K562 (cell line): ENCODE results near the gene DHRS13. TPM values are rescaled to one million over a fixed set of nuclear protein-coding genes. Genes with fewer than 3 reads are reported as not detected.

Experiments
- DMBX1 ChIP-seq: fragments of 250-450 bp; sonication (Bioruptor Pico); IDR thresholded peaks from 2 replicates; pipeline ENCODE4 v1.8.0; 2022; ENCODE audit warnings: inconsistent platforms, mild to moderate bottlenecking, moderate library complexity, borderline replicate concordance
- ELF2 ChIP-seq: fragments of 250-450 bp; sonication (Bioruptor Pico); IDR thresholded peaks from 2 replicates; pipeline ENCODE4 v1.5.0; 2021; ENCODE audit warnings: mild to moderate bottlenecking
- EZH2 ChIP-seq: IDR thresholded peaks from 2 replicates; pipeline ENCODE4 v1.6.1; 2012; ENCODE audit warnings: low read depth, mild to moderate bottlenecking, inconsistent platforms, low read length, borderline replicate concordance
- GABPB2 ChIP-seq: fragments of 250-450 bp; sonication (Bioruptor Pico); conservative IDR thresholded peaks from 2 replicates; pipeline ENCODE4 v1.5.1; 2021; ENCODE audit warnings: mild to moderate bottlenecking
- ILK ChIP-seq: fragments of 450-650 bp; IDR thresholded peaks from 2 replicates; pipeline ENCODE4 v1.6.1; 2016; ENCODE audit warnings: missing genetic modification characterization, low read depth, mild to moderate bottlenecking, missing compliant biosample characterization, moderate library complexity, borderline replicate concordance
- KLF1 ChIP-seq: fragments of 450-650 bp; IDR thresholded peaks from 2 replicates; pipeline ENCODE4 v1.6.1; 2016; ENCODE audit warnings: missing genetic modification characterization, missing compliant biosample characterization
- KLF6 ChIP-seq: fragments of 250-450 bp; sonication (Bioruptor Pico); IDR thresholded peaks from 2 replicates; pipeline ENCODE4 v1.4.0; 2020; ENCODE audit warnings: mild to moderate bottlenecking, moderate library complexity, borderline replicate concordance
- MYNN ChIP-seq, 2 experiments: sonication (generic); formaldehyde crosslinking in 1 of 2; IDR thresholded peaks; 2 replicates each; pipeline versions ENCODE4 v1.5.0 to v1.6.1; 2016 to 2020; ENCODE audit warnings: antibody characterized with exemption in 1 of 2, missing genetic modification reagents in 1 of 2
- NFXL1 ChIP-seq: fragments of 450-650 bp; formaldehyde crosslinking; IDR thresholded peaks from 2 replicates; pipeline ENCODE4 v1.4.0; 2021; ENCODE audit warnings: mild to moderate bottlenecking
- NR2F6 ChIP-seq: fragments of 450-650 bp; formaldehyde crosslinking; IDR thresholded peaks from 2 replicates; pipeline ENCODE4 v1.4.0; 2020; ENCODE audit warnings: mild to moderate bottlenecking
- PYGO2 ChIP-seq: fragments of 450-650 bp; IDR thresholded peaks from 2 replicates; pipeline ENCODE4 v1.6.1; 2016; ENCODE audit warnings: mild to moderate bottlenecking, missing genetic modification characterization, moderate library complexity, missing compliant biosample characterization
- SIN3A ChIP-seq, 2 experiments: fragments of 150-350 bp in 1 of 2; IDR thresholded peaks; 2 replicates each; pipeline ENCODE4 v1.6.1; 2011 to 2016; ENCODE audit warnings: borderline replicate concordance in 2 of 2, low read depth in 2 of 2, low read length in 2 of 2, mild to moderate bottlenecking in 2 of 2, moderate library complexity in 2 of 2; ENCODE audit not compliant: control insufficient read depth in 1 of 2
- TSC22D4 ChIP-seq: fragments of 450-650 bp; IDR thresholded peaks from 2 replicates; pipeline ENCODE4 v1.6.1; 2016; ENCODE audit warnings: missing genetic modification characterization, missing biosample characterization, control low read depth
- ZBTB26 ChIP-seq: fragments of 450-650 bp; formaldehyde crosslinking; IDR thresholded peaks from 2 replicates; pipeline ENCODE4 v1.4.0; 2022; ENCODE audit warnings: missing genetic modification characterization
- ZBTB40 ChIP-seq, 2 experiments: fragments of 450-650 bp in 1 of 2; sonication (generic) in 1 of 2; formaldehyde crosslinking in 1 of 2; IDR thresholded peaks; 2 replicates each; pipeline versions ENCODE4 v1.7.1 to v1.9.0; 2016 to 2022; ENCODE audit warnings: inconsistent platforms in 1 of 2, mild to moderate bottlenecking in 1 of 2, missing genetic modification reagents in 1 of 2
- ZNF143 ChIP-seq: sonication (generic); formaldehyde crosslinking; IDR thresholded peaks from 2 replicates; pipeline ENCODE4 v1.9.0; 2022; ENCODE audit warnings: mild to moderate bottlenecking, missing genetic modification reagents
- polyA plus RNA-seq, 8 experiments: library from polyadenylated mRNA; depleted of rRNA in 4 of 8; stranded (reverse) in 5 of 8; unstranded in 3 of 8; fragments of >200 nt; fragmentation: Nextera tagmentation in 2 of 8; fragmentation: Illumina TruSeq in 1 of 8; extraction: Ambion mirVana in 2 of 8; extraction: Trizol in 1 of 8; gene quantifications; 2 replicates each; pipeline versions ENCODE4 v1.2.1 to v1.2.3, GENCODE V29; 2011 to 2014; ENCODE audit warnings: inconsistent platforms in 1 of 8, missing spikeins in 1 of 8
- total RNA-seq, 7 experiments: library from RNA; depleted of rRNA in 6 of 7; stranded (reverse); fragments of >200 nt in 6 of 7; fragmentation: Illumina TruSeq in 2 of 7; extraction: Trizol in 2 of 7; gene quantifications; 2 replicates each; pipeline versions ENCODE4 v1.2.1 to v1.2.3, GENCODE V29; 2011 to 2021; ENCODE audit warnings: low replicate concordance in 1 of 7

The DHRS13 gene
- total and polyA plus RNA-seq, 9 of the 15 experiments (the other 6 are each of a cell fraction or from before 2014, with no cell fraction given) = 0.32 to 52.3 (median 34.3) TPM; not detected in 1

GRCh38 chr17:28951428-28951990, 48.6 kb upstream of the DHRS13 start, which contains the start of gene PHF12 (continued):
- TF ChIP-seq ZBTB40 (IDR thresholded peaks at IDR 0.05) (no peak), ZBTB40 (CRISPR knock-in tag; IDR thresholded peaks at IDR 0.05) (no peak), ZNF143 (CRISPR knock-in tag) (no peak), GABPB2 (CRISPR knock-in tag) (no peak), KLF6 (CRISPR knock-in tag) (no peak), TSC22D4 (tag) (no peak), MYNN (IDR thresholded peaks at IDR 0.05) (no peak), MYNN (CRISPR knock-in tag; IDR thresholded peaks at IDR 0.05) (no peak), NR2F6 (CRISPR knock-in tag) (no peak), KLF1 (tag) (no peak), ILK (tag) (no peak), ZBTB26 (CRISPR knock-in tag) (no peak), PYGO2 (tag) (no peak), NFXL1 (CRISPR knock-in tag) (no peak), SIN3A (IDR thresholded peaks at IDR 0.05; ENCODE audit: borderline replicate concordance in 2 of 2, control insufficient read depth in 1 of 2, low read depth in 2 of 2, low read length in 2 of 2) (0 out of 4 replicates have a peak, but pooled peaks of 1 of the 2 experiments have one; percentile 20), DMBX1 (CRISPR knock-in tag) (no peak), EZH2 (no peak), ELF2 (no peak)
